SU-DHL-6 (cell line): Measurements from ENCODE around the gene LRGUK.

Source experiments
- H2AFZ ChIP-seq: fragments of 200-600 bp; sonication (generic); 2 replicates; pipeline ENCODE4 v1.6.1; 2014; ENCODE audit warnings: low read depth, mild to moderate bottlenecking, moderate library complexity, mixed read lengths, antibody characterized with exemption, low read length; ENCODE audit not compliant: severe bottlenecking
- H3F3A ChIP-seq: fragments of 200-600 bp; shearing (Covaris generic); 2 replicates; pipeline ENCODE4 v1.6.0; 2016; ENCODE audit warnings: antibody characterized with exemption, mild to moderate bottlenecking; ENCODE audit not compliant: insufficient read depth
- H3K27ac ChIP-seq: fragments of 200-600 bp; sonication (generic); 2 replicates; pipeline ENCODE4 v1.5.1; 2016; ENCODE audit warnings: low read depth, mild to moderate bottlenecking, low read length, moderate library complexity, mixed read lengths
- H3K27me3 ChIP-seq: fragments of 200-600 bp; sonication (generic), shearing (Covaris generic); 2 replicates; pipeline ENCODE4 v1.6.0; 2014; ENCODE audit warnings: mild to moderate bottlenecking, low read length
- H3K36me3 ChIP-seq: fragments of 200-600 bp; sonication (generic); 2 replicates; pipeline ENCODE4 v1.6.1; 2014; ENCODE audit warnings: mild to moderate bottlenecking, low read length, mixed read lengths
- H3K4me2 ChIP-seq: fragments of 300-600, 200-600 bp; shearing (Covaris generic), sonication (generic); 2 replicates; pipeline ENCODE4 v1.6.0; 2014; ENCODE audit warnings: low read length, low read depth, mild to moderate bottlenecking; ENCODE audit not compliant: poor library complexity, severe bottlenecking
- H3K4me3 ChIP-seq: fragments of 200-600 bp; sonication (generic); 2 replicates; pipeline ENCODE4 v1.5.1; 2014; ENCODE audit warnings: antibody characterized with exemption, low read length, mild to moderate bottlenecking, mixed read lengths; ENCODE audit not compliant: insufficient read depth, poor library complexity, severe bottlenecking
- H3K79me2 ChIP-seq: fragments of 200-600 bp; sonication (generic); 2 replicates; pipeline ENCODE4 v1.6.1; 2014; ENCODE audit warnings: mild to moderate bottlenecking, low read length, moderate library complexity; ENCODE audit not compliant: insufficient read depth
- H3K9ac ChIP-seq: fragments of 200-600 bp; sonication (generic); 2 replicates; pipeline ENCODE4 v1.7.0; 2014; ENCODE audit warnings: mild to moderate bottlenecking, low read length
- H3K9me2 ChIP-seq: fragments of 200-600 bp; sonication (generic); replicated peaks from 2 replicates; pipeline ENCODE4 v1.6.1; 2014; ENCODE audit warnings: low read length; ENCODE audit not compliant: insufficient read depth
- H3K9me3 ChIP-seq: fragments of 200-600 bp; sonication (generic); 2 replicates; pipeline ENCODE4 v1.6.1; 2014; ENCODE audit warnings: low read length, mixed read lengths; ENCODE audit not compliant: insufficient read depth
- H4K20me1 ChIP-seq: fragments of 200-600 bp; sonication (generic); 2 replicates; pipeline ENCODE4 v1.6.1; 2014; ENCODE audit warnings: low read depth, mild to moderate bottlenecking, antibody characterized with exemption, low read length, moderate library complexity, mixed read lengths
- EZH2phosphoT487 ChIP-seq: fragments of 200-600 bp; sonication (generic), shearing (Covaris generic); conservative IDR thresholded peaks from 2 replicates; pipeline ENCODE4 v1.6.1; 2018; ENCODE audit warnings: mild to moderate bottlenecking, antibody characterized with exemption, low read length, moderate library complexity, mixed read lengths
- TF ChIP-seq, protein P1 (sequence below): fragments of 200-600 bp; sonication (generic); IDR thresholded peaks from one replicate; pipeline ENCODE4 v1.5.1; 2017; ENCODE audit warnings: antibody characterized with exemption, mild to moderate bottlenecking, low read length, moderate library complexity; ENCODE audit not compliant: insufficient read depth, poor library complexity, severe bottlenecking

LRGUK gene

DNA sequence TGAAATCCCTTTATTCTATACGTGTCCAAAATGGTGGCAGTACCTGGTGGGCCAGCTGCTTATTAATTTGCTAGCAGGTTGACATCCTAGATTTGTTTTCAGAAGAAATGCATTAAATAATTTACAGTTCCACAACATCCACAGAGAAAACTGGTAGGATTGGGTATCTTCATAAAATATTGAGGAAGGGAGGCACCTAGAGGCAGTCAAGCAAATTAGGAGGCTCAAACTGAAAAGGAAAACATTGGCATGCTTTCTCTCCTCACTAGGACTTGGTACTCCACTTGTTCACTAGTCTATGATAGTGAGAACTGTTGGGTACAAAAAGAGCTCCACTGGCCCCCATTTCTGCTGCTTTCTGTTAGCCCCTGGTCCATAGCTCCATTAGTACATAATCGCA, 18.3 kb upstream of the LRGUK start:
- H3K27me3 ChIP-seq, result no peaks in the 10 kb centered on the region
- no peak overlapping the region for H3K4me3 ChIP-seq
- no peaks in the 10 kb centered on the region for H3F3A ChIP-seq
- H3K36me3 ChIP-seq, result no peaks in the 10 kb centered on the region
- no peak overlapping the region for H3K27ac ChIP-seq
- no peak overlapping the region for H2AFZ ChIP-seq
- no peaks in the 10 kb centered on the region for H4K20me1 ChIP-seq
- no peaks in the 10 kb centered on the region for H3K9me2 ChIP-seq
- H3K9me3 ChIP-seq, result no peaks in the 10 kb centered on the region
- H3K4me2 ChIP-seq, result no peak overlapping the region
- no peak for TF ChIP-seq EZH2phosphoT487
- TF ChIP-seq, protein P1, sequence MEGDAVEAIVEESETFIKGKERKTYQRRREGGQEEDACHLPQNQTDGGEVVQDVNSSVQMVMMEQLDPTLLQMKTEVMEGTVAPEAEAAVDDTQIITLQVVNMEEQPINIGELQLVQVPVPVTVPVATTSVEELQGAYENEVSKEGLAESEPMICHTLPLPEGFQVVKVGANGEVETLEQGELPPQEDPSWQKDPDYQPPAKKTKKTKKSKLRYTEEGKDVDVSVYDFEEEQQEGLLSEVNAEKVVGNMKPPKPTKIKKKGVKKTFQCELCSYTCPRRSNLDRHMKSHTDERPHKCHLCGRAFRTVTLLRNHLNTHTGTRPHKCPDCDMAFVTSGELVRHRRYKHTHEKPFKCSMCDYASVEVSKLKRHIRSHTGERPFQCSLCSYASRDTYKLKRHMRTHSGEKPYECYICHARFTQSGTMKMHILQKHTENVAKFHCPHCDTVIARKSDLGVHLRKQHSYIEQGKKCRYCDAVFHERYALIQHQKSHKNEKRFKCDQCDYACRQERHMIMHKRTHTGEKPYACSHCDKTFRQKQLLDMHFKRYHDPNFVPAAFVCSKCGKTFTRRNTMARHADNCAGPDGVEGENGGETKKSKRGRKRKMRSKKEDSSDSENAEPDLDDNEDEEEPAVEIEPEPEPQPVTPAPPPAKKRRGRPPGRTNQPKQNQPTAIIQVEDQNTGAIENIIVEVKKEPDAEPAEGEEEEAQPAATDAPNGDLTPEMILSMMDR, result no peak
- H3K79me2 ChIP-seq, result no peaks in the 10 kb centered on the region
- H3K9ac ChIP-seq, result no peak overlapping the region

DNA sequence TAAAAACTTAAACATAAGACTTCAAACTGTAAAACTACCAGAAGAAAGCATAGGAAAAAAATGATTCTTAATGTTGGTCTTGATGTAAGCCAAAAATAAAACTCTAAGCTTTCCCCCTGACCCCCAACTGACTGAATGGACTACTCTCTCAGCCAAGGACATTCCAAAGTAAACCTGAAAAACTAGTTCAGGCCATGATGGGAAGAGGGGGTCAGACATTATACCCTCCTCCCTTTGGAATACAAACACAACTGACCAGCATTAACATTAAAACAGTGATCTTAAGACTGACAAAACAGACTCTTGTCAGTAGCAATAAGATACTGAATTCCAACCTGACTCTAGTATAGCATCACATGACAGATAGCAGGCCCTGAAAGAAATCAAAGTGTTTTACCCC, 13.5 kb upstream of the LRGUK start:
- TF ChIP-seq, protein P1, result no peak
- no peak for TF ChIP-seq EZH2phosphoT487
- Histone ChIP-seq H3K36me3 (no peaks in the 10 kb centered on the region), H3K79me2 (no peaks in the 10 kb centered on the region), H4K20me1 (no peaks in the 10 kb centered on the region), H3K4me2 (no peak overlapping the region), H3K9me3 (no peaks in the 10 kb centered on the region), H3F3A (no peaks in the 10 kb centered on the region), H3K4me3 (no peak overlapping the region), H3K9me2 (no peaks in the 10 kb centered on the region), H2AFZ (no peak overlapping the region), H3K27me3 (no peaks in the 10 kb centered on the region), H3K27ac (no peak overlapping the region), H3K9ac (no peak overlapping the region)

DNA sequence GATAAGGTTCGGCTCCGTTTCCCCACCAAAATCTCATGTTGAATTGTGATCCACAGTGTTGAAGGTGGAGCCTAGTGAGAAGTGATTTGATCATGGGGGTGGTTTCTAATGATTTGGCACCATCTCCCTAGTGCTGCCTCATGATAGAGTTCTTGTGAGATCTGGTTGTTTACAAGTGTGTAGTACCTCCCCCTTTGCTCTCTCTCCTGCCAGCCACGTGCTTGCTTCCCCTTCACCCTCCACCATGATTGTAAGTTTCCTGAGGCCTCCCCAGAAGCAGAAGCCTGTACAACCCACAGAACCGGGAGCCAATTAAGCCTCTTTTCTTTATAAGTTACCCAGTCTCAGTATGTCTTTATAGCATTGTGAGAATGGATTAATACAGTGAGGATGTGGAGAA, 12.1 kb upstream of the LRGUK start:
- no peaks in the 10 kb centered on the region for H4K20me1 ChIP-seq
- no peak overlapping the region for H3K9ac ChIP-seq
- H3K27ac ChIP-seq, result no peak overlapping the region
- H3K9me2 ChIP-seq, result no peaks in the 10 kb centered on the region
- no peaks in the 10 kb centered on the region for H3F3A ChIP-seq
- H2AFZ ChIP-seq, result no peak overlapping the region
- no peaks in the 10 kb centered on the region for H3K9me3 ChIP-seq
- H3K4me2 ChIP-seq, result no peak overlapping the region
- no peak overlapping the region for H3K4me3 ChIP-seq
- H3K36me3 ChIP-seq, result no peaks in the 10 kb centered on the region
- H3K27me3 ChIP-seq, result no peaks in the 10 kb centered on the region
- TF ChIP-seq, protein P1, result no peak
- no peak for TF ChIP-seq EZH2phosphoT487
- no peaks in the 10 kb centered on the region for H3K79me2 ChIP-seq
